Stimulated activated effector memory CD8-positive, alpha-beta T cell treated with anti-CD3 and anti-CD28 coated beads, Interleukin-12 subunit alpha, Interleukin-12 subunit beta, amount 100 ng/mL, for 72 hours (primary cell): Measurements from ENCODE around the gene LBH.

Experiments used
- ATAC-seq: fragments of 150-1000 bp; cut with Tn5 transposase; 2 replicates; pipeline ENCODE4 v1.10.0; 2021
- DNase-seq, 2 donors: peaks; one replicate each; pipeline ENCODE4 v3.0.0; 2021 to 2022; ENCODE audit warnings: low spot score in 2 of 2
- H3K27ac Mint-ChIP-seq: one replicate; pipeline ENCODE4 v1.8.0; 2022; ENCODE audit warnings: mild to moderate bottlenecking, mixed read lengths
- H3K36me3 Mint-ChIP-seq: one replicate; pipeline ENCODE4 v1.8.0; 2022; ENCODE audit warnings: mild to moderate bottlenecking, mixed read lengths
- H3K4me1 Mint-ChIP-seq: one replicate; pipeline ENCODE4 v1.8.0; 2022; ENCODE audit warnings: mixed read lengths
- H3K4me3 Mint-ChIP-seq: one replicate; pipeline ENCODE4 v1.8.0; 2022; ENCODE audit warnings: mild to moderate bottlenecking, mixed read lengths
- H3K9me3 Mint-ChIP-seq: one replicate; pipeline ENCODE4 v1.8.0; 2022; ENCODE audit warnings: mixed read lengths

Gene LBH

DNA sequence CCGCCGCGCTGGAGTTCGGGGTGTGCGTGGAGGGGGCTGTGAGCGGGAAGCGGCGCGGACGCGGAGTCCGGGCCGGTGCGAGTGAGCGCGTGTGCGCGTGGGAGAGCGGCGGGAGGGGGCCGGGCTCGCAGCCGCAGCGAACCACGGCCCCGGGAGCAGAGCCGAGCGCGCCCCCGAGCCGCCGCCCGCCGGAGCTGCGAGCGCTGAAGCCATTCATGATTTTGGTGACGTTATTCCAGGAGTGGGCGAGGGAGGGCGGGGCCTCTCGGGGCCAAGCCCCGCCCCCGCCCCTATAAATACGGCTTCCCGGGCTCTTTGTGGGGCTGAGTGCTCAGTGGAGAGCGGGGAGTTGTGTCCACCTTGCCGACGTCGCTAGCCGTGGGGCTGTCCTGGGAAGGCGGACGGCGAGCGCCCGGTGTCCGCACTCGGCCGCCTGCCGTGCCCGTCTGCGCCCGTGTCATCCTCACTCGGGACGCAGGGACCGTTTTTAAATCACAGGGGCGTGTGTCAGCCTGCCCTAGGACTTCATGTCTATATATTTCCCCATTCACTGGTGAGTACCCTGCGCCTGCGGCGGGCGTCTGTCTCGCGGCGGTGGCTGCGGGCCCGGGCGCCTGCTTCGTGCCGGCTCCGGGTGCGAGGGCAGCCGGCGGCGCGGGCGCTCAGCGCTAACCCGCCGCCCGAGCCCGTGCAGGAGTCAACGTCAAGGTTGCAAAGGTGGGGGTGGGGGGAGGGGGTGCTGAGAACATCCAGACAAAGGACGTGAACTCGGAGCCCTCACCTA is at the start of gene LBH:
Gene LBH, plus strand, starts transcription at position 323 of the 784 bp plus-strand sequence. Its CDS starts 205 bp downstream, at position 528.
- DNase-seq, result peak; percentile 80 to 92
- Mint-ChIP-seq H3K4me3 (peak within 1 kb of the TSS; percentile 76), H3K4me1 (peaks cover 66% of the 10 kb centered on the region), H3K9me3 (no peaks in the 10 kb centered on the region), H3K27ac (peak within 1 kb of the TSS; percentile 79), H3K36me3 (peaks cover 64% of the 10 kb centered on the region)
- peak; percentile 66 for ATAC-seq

DNA sequence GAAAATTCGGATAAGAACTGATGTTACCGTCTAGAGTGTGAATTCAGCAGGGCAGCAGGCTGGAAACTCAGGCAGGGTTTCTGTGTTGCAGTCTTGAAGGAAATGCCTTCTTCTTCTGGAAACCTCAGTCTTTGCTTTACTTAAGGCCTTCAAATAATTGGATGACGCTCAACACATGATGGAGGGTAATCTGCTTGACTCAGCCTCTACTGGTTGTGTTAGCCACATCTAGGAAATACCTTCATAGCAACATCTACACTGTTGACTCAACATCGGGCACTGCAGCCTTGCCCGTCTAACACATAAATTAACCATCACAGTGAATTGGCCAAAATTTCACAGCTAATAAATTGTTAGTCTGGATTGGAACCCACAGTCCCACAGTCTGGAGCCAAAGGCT is 47.3 kb upstream of the LBH start:
- ATAC-seq (no peak), DNase-seq (no peak)
- Mint-ChIP-seq H3K9me3 (no peaks in the 10 kb centered on the region), H3K27ac (no peak overlapping the region), H3K36me3 (no peaks in the 10 kb centered on the region), H3K4me1 (no peaks in the 10 kb centered on the region), H3K4me3 (no peak overlapping the region)

DNA sequence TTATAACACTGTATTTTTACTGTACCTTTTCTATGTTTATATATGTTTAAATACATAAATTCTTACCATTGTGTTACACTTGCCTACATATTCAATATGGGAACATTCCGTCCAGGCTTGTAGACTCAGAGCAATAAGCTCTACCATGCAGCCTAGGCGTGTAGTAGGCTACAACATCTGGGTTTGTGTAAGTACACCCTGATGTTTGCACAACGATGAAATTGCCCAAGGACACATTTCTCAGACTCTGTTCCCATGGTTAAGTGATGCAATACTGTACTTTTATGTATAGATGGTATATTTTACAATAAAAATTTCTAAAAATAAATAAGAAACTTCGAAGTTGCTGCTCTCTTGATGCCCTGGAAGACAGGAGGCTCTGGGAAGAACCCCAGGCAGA is 46.2 kb upstream of the LBH start:
- Mint-ChIP-seq H3K4me3 (no peak overlapping the region), H3K36me3 (no peaks in the 10 kb centered on the region), H3K4me1 (no peaks in the 10 kb centered on the region), H3K27ac (no peak overlapping the region), H3K9me3 (no peaks in the 10 kb centered on the region)
- DNase-seq (no peak), ATAC-seq (no peak)

DNA sequence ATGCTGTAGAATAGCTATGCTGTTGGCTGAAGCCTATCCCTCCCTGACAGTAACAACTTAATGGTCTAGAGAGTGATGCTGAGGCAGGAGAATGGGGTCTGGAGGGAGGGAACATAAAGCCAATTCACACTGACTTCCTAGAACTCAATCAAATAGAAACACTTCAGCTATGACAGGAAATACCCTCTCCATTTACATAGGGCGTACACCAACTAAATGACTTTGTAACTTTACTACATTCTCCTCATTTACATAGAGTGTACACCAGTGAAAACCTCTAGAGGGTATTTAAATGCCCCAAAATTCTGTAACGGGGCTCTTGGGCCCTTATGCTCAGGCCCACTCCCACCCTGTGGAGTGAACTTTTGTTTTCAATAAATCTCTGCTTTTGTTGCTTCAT is 43.0 kb upstream of the LBH start:
- ATAC-seq (no peak), DNase-seq (no peak)
- Mint-ChIP-seq H3K9me3 (no peaks in the 10 kb centered on the region), H3K36me3 (no peaks in the 10 kb centered on the region), H3K27ac (no peak overlapping the region), H3K4me3 (no peak overlapping the region), H3K4me1 (peaks cover 2% of the 10 kb centered on the region)

DNA sequence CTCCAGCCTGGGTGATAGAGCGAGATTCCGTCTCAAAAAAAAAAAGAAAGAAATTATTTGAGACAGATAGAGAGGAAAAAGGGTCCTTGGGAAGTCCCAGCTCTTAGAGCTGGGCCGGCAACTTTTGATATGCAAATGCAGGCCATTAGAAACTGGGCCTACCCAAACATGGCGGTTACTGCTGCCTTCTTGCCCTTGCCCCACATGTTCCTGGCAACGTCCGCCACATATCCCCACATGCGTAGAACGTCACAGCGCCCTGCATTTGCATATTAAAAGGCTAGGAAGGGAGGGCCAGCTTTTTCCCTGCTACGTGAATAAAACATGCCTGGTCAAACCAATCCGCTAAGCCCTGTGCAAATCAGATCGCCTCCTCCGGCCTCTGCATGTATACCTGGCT is 40.7 kb upstream of the LBH start:
- Mint-ChIP-seq H3K9me3 (no peaks in the 10 kb centered on the region), H3K4me3 (no peak overlapping the region), H3K27ac (peak overlapping the region; percentile 15), H3K36me3 (no peaks in the 10 kb centered on the region), H3K4me1 (peaks cover 10% of the 10 kb centered on the region)
- DNase-seq (no peak), ATAC-seq (no peak)

DNA sequence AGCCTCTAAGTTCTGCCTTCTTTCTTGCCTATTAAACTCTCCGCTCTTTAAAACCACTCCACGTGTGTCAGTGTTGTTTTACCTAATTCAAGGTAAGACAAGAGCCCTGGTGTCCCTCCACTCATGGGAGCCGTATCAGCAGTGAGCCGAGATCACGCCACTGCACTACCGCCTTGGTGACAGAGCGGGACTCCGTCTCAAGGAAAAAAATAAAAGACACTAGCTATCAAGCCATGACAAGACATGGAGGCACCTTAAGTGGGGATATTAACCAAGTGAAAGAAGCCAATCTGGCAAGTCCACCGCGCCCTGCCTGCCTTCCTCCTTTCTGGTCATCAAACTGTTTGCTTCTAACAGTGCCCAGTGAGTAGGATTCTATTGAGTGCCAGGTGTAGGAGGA is 40.2 kb upstream of the LBH start:
- H3K9me3 Mint-ChIP-seq, result no peaks in the 10 kb centered on the region
- no peak for ATAC-seq

DNA sequence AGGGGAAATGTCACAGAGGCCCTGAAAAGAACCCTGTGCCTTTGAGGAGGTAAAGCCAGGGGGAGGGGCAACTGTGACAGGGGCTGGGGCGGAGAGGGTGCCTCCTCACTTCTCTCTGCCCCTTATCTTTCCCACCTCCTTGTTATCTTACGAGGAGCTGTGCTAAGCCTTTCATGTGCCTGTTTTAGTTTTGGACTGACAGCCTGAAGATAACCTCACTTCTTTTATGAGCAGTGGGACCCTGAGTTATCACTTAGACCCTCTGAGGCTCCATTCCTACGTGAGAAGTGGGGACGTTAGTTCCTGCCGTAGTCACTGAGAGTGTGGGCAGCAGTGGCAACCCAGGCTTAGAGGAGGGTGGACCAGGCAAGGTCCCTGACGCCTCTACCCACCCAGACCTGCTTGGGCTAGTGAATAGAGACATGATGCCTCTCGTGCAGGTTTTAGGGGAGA is 39.5 kb upstream of the LBH start:
- Mint-ChIP-seq H3K27ac (peak overlapping the region; percentile 15), H3K4me3 (no peak overlapping the region), H3K9me3 (no peaks in the 10 kb centered on the region), H3K4me1 (peaks cover 10% of the 10 kb centered on the region), H3K36me3 (no peaks in the 10 kb centered on the region)
- DNase-seq (no peak), ATAC-seq (no peak)

More for the DNA sequence above, 40.2 kb upstream of the LBH start:
- Mint-ChIP-seq H3K4me3 (no peak overlapping the region), H3K27ac (peak overlapping the region; percentile 15), H3K36me3 (no peaks in the 10 kb centered on the region), H3K4me1 (peaks cover 10% of the 10 kb centered on the region)
- no peak for DNase-seq

DNA sequence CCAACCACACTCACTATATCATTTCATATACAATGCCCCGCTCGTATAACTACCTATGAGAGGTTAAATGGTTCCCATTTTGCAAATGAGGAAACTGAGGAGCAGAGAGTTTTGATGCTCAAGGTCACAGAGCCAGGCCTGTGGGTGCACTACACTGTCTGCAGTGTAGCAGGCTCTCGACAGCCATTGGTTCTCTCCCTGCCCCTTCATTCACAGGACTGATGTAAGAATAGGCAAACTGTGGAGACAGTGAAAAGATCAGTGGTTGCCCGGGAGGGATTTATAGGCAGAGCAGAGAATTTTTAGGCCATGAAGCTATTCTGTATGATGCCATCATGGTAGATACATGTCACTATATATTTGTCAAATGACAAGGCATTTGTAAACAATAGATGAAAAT is 39.0 kb upstream of the LBH start:
- no peak for DNase-seq
- no peak overlapping the region for H3K27ac Mint-ChIP-seq
- no peaks in the 10 kb centered on the region for H3K9me3 Mint-ChIP-seq
- no peaks in the 10 kb centered on the region for H3K36me3 Mint-ChIP-seq
- H3K4me3 Mint-ChIP-seq, result no peak overlapping the region
- no peak for ATAC-seq
- peaks cover 10% of the 10 kb centered on the region for H3K4me1 Mint-ChIP-seq

DNA sequence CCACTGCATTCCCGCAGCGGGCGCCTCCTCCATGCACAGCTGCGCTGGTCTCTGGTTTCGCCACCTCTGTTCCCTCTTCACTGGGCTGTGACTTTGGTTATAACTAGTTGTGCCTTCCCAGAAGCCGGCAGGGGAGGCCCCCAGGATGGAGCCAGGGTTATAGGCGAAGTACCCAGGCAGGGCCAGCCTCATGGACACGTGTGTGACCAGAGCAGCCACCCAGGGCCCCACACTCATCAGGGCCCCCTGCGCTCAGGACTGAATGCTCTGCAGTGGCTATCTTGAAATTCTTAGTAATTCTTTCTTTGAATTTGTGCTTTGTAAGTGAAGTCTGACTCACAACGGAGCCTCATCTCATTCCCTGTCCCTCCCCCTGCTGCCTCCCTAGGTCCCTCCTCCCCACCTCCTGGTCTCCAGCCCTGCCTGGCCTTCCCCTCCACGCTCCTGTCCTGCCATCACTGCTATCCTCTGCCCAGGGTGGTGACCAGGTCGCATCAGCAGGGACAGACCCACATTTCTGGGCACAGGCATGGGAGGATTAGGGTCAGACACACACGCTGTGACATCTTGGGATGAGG is 38.1 kb upstream of the LBH start:
- no peaks in the 10 kb centered on the region for H3K9me3 Mint-ChIP-seq
- H3K36me3 Mint-ChIP-seq, result no peaks in the 10 kb centered on the region
- H3K27ac Mint-ChIP-seq, result no peak overlapping the region
- H3K4me1 Mint-ChIP-seq, result peaks cover 10% of the 10 kb centered on the region
- DNase-seq, result no peak
- H3K4me3 Mint-ChIP-seq, result no peak overlapping the region
- no peak for ATAC-seq

DNA sequence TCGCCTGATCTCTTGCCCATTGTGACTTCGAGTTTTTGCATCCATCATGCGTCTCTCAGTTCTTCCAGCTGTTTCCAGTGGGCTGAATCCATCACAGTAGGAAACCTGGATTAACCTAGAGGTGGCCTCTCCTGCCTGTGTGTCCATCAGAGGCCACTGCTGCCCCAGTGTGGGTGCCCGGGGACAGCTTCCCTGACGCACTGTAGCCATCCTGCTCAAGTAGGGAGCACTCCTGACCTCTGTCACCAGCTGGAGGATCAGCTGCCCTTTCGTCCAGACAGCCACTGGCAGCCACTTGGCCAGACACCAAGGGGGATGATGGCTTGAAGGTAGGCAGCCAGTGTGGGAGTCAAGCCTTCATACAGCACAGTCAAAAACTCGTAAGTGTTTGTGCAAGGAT is 36.9 kb upstream of the LBH start:
- H3K9me3 Mint-ChIP-seq, result no peaks in the 10 kb centered on the region
- ATAC-seq (no peak), DNase-seq (no peak)
- peaks cover 10% of the 10 kb centered on the region for H3K4me1 Mint-ChIP-seq
- H3K36me3 Mint-ChIP-seq, result no peaks in the 10 kb centered on the region
- no peak overlapping the region for H3K4me3 Mint-ChIP-seq
- no peak overlapping the region for H3K27ac Mint-ChIP-seq

DNA sequence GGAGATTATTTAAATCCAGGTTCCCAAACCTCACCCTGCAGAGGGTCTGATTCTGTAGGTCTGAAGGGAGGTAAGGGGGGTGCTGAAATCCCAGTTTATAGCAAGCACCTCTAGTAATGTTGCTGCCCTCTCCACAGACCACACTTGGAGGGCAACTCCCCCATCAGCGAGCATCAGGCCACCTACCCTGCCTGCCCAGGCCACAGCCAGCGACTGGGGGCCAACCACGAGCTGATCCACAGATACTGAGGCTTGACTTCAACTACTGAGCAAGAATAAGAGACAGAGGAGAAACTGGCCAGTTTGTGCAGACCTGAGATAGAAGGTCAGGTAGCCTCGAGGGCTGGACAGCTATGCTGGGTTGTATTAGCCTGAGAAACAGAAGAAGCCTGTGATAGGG is 36.3 kb upstream of the LBH start:
- no peak for DNase-seq

DNA sequence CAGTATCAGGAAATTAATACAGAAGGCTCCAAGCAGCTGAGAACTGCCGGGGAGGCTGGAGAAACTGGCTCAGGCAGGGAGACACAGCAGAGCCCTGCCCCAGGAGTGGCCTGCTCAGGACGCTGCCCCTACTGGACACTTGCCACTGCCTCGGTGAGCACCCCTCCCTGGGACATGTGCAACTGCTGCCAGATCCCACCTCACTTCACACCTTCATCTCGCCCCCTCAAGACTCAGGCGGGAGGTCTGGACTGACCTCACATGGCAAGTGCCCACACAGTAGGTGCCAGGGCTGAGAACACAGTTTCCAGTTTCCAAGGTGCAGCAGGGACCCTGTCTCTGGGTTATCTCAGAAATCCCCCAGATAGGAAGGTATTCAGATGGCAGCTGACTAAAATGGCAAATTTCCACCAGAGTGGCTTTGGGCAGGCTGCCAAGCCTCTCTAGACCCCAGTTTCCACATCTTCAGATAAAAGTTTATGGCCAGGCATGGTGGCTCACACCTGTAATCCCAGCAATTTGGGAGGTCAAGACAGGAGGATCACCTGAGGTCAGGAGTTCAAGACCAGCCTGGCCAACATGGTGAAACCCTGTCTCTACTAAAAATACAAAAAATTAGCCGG is 33.7 kb upstream of the LBH start:
- Mint-ChIP-seq H3K36me3 (no peaks in the 10 kb centered on the region), H3K9me3 (no peaks in the 10 kb centered on the region), H3K4me3 (no peak overlapping the region), H3K27ac (no peak overlapping the region), H3K4me1 (peaks cover 10% of the 10 kb centered on the region)
- DNase-seq, result no peak
- ATAC-seq, result no peak

More for the DNA sequence above, 36.3 kb upstream of the LBH start:
- Mint-ChIP-seq H3K4me3 (no peak overlapping the region), H3K9me3 (no peaks in the 10 kb centered on the region), H3K36me3 (no peaks in the 10 kb centered on the region), H3K4me1 (peaks cover 10% of the 10 kb centered on the region), H3K27ac (no peak overlapping the region)
- ATAC-seq, result no peak

DNA sequence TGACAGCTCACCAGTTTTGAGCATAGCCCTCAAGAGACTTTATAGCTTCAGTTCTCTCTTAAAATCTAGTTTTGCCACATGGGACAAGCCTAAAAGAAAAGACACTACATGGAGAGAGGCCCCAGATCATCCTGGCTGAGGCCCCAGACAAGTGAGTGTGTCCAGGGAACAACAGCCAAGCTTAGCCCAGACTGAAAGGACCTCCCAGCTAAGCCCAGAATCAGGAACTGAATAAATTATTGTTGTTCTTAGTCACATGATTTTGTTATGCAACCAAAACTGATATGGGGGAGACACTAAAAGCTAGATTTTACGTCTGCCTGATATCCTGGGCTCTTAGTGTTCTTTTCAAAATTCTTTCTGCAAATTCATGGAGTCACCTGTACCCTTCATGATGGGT is 29.3 kb upstream of the LBH start:
- Mint-ChIP-seq H3K27ac (no peak overlapping the region), H3K4me3 (no peak overlapping the region), H3K36me3 (no peaks in the 10 kb centered on the region), H3K4me1 (no peaks in the 10 kb centered on the region), H3K9me3 (no peaks in the 10 kb centered on the region)
- ATAC-seq (no peak), DNase-seq (no peak)

DNA sequence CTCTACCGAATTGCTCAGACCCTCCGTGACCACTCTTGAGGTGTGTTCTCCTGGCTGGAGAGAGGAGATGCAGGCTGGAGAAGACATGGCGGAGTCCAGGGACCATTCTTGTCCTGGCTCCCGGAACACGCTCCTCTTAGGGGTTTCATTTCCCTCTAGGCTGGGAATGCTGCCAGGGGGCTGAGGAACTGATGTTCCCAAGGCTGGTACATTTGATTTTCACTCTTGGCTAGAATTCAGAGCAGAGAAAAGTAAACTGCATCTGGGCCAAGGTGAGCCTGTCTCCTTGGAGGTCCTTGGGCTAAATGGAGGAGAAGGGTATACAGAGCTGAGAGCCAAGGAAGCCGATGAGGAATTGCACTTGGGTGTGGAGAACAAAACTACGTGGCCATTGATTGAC is 28.2 kb upstream of the LBH start:
- ATAC-seq (no peak), DNase-seq (no peak)
- Mint-ChIP-seq H3K9me3 (no peaks in the 10 kb centered on the region), H3K27ac (no peak overlapping the region), H3K4me1 (no peaks in the 10 kb centered on the region), H3K4me3 (no peak overlapping the region), H3K36me3 (no peaks in the 10 kb centered on the region)

DNA sequence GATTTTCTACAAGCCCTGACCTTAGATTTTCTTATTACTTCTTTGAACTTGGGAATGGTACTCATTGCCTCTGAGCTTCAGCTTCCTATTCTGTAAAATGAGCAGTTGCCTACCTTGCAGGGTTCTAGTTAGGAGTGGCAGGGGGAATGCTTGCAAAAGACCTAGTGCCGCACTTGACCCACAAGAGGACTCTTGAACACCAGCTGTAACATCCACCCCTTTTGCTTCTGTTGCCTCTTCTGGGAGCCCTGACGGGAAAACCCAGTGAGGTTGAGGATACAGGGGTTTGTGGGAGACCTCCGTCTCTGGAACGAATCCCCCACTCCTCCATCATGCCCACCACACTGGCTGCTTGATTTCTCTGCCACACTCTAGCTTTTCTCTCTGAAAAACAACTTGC is 27.1 kb upstream of the LBH start:
- Mint-ChIP-seq H3K27ac (no peak overlapping the region), H3K36me3 (no peaks in the 10 kb centered on the region), H3K9me3 (no peaks in the 10 kb centered on the region), H3K4me3 (no peak overlapping the region), H3K4me1 (peaks cover 10% of the 10 kb centered on the region)
- ATAC-seq (no peak), DNase-seq (no peak)

DNA sequence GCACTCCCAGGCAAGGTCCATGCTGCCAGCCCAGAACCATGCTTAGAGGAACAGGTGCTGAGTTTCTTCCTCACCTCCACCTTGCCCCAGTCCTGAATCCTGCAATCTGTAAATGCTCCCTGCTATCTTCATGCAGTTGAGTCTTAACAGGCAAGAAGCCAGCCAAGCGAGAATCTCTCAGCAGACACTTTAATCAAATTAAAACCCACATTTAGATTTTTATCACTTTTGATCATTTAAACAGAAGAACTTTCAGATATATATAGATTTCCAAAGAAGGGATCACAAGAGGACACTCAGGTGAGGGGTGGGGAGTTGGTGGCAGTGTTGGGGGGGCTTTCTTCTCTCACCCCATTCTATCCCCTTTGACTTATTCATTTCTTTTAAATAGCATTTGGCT is 25.9 kb upstream of the LBH start:
- Mint-ChIP-seq H3K9me3 (no peaks in the 10 kb centered on the region), H3K27ac (no peak overlapping the region), H3K4me3 (no peak overlapping the region), H3K4me1 (peaks cover 17% of the 10 kb centered on the region), H3K36me3 (no peaks in the 10 kb centered on the region)
- DNase-seq, result no peak
- ATAC-seq, result no peak
